Endothelial cell of umbilical vein (primary cell): ENCODE results near the gene LARGE1. TPM values are rescaled to one million over a fixed set of nuclear protein-coding genes. Genes with fewer than 3 reads are reported as not detected.

Source experiments
- BruUV-seq: library from RNA; stranded (reverse); fragments of 400-500 nt; replicated peaks from 2 replicates; lab custom pipeline; 2021; lab: Mats Ljungman, UMichigan
- CTCF ChIA-PET: fragments of 300-600, 350-600 bp; sonication (Branson Sonifier 250); formaldehyde crosslinking; loops from one replicate; lab custom pipeline; 2021; ENCODE audit warnings: antibody characterized with exemption, inconsistent platforms; lab: Charles Lee
- POLR2A ChIA-PET: fragments of 300-600, 350-600 bp; sonication (Branson Sonifier 250); formaldehyde crosslinking; loops from one replicate; lab custom pipeline; 2021; ENCODE audit warnings: antibody characterized with exemption, inconsistent platforms; lab: Charles Lee
- DNase-seq: peaks from one replicate; pipeline ENCODE4 v3.0.0-alpha.2; 2011; ENCODE audit warnings: low read depth, low spot score
- FAIRE-seq: peaks from 2 replicates; lab custom pipeline; 2011; peaks lifted over from hg19 to GRCh38; lab: Jason Lieb, UNC
- H2AFZ ChIP-seq: 2 replicates; pipeline ENCODE4 v1.6.0; 2012; ENCODE audit warnings: low read depth, low read length, control low read depth, inconsistent platforms
- H3K27ac ChIP-seq: 2 replicates; pipeline ENCODE4 v1.5.1; 2011; ENCODE audit warnings: low read depth, mild to moderate bottlenecking, control low read depth, low read length, moderate library complexity; ENCODE audit not compliant: insufficient read depth
- H3K27me3 ChIP-seq, 2 experiments: 2 replicates each; pipeline versions ENCODE4 v1.6.0 to v1.6.1; 2011; ENCODE audit warnings: low read length in 2 of 2, mixed read lengths in 1 of 2; ENCODE audit not compliant: control insufficient read depth in 2 of 2, insufficient read depth in 2 of 2
- H3K36me3 ChIP-seq, 2 experiments: 2 replicates in 1 of 2; 3 replicates in 1 of 2; pipeline ENCODE4 v1.5.1; 2011; ENCODE audit warnings: low read length in 2 of 2, mild to moderate bottlenecking in 1 of 2, moderate library complexity in 1 of 2; ENCODE audit not compliant: control insufficient read depth in 2 of 2, insufficient read depth in 2 of 2; ENCODE audit errors: extremely low read depth in 1 of 2
- H3K4me1 ChIP-seq: 3 replicates; pipeline ENCODE4 v1.5.1; 2011; ENCODE audit warnings: mild to moderate bottlenecking, low read length; ENCODE audit not compliant: control insufficient read depth, insufficient read depth; ENCODE audit errors: extremely low read depth
- H3K4me2 ChIP-seq: 2 replicates; pipeline ENCODE4 v1.6.1; 2011; ENCODE audit warnings: low read length, control low read depth, mixed read lengths; ENCODE audit not compliant: insufficient read depth
- H3K4me3 ChIP-seq, 3 experiments: fragments of 200-600 bp in 1 of 3; sonication (generic), shearing (Covaris generic) in 1 of 3; replicated peaks in 1 of 3; 2 replicates each; pipeline ENCODE4 v1.5.1; 2011 to 2016; ENCODE audit warnings: control low read depth in 3 of 3, low read length in 3 of 3, mild to moderate bottlenecking in 2 of 3, inconsistent platforms in 1 of 3, low read depth in 1 of 3, moderate library complexity in 1 of 3; ENCODE audit not compliant: insufficient read depth in 1 of 3
- H3K79me2 ChIP-seq: 2 replicates; pipeline ENCODE4 v1.6.0; 2012; ENCODE audit warnings: low read length, inconsistent platforms; ENCODE audit not compliant: control insufficient read depth, insufficient read depth
- H3K9ac ChIP-seq: replicated peaks from 2 replicates; pipeline ENCODE3; 2011; ENCODE audit warnings: low read length, control low read depth; ENCODE audit not compliant: insufficient read depth; ENCODE audit errors: extremely low read depth
- H3K9me1 ChIP-seq: replicated peaks from 3 replicates; pipeline ENCODE4 v1.6.0; 2011; ENCODE audit warnings: mild to moderate bottlenecking, low read length; ENCODE audit not compliant: control insufficient read depth, insufficient read depth; ENCODE audit errors: extremely low read depth
- H3K9me3 ChIP-seq: replicated peaks from 2 replicates; pipeline ENCODE4 v1.5.1; 2012; ENCODE audit warnings: low read length, inconsistent platforms; ENCODE audit not compliant: control insufficient read depth, insufficient read depth
- H4K20me1 ChIP-seq: replicated peaks from 2 replicates; pipeline ENCODE3; 2011; ENCODE audit warnings: mild to moderate bottlenecking, low read length; ENCODE audit not compliant: control insufficient read depth, insufficient read depth; ENCODE audit errors: extremely low read depth
- EZH2 ChIP-seq: IDR thresholded peaks from 2 replicates; pipeline ENCODE4 v1.6.1; 2012; ENCODE audit warnings: borderline replicate concordance, low read depth, mild to moderate bottlenecking, moderate library complexity, low read length, inconsistent platforms; ENCODE audit not compliant: severe bottlenecking
- FOS ChIP-seq: IDR thresholded peaks from 2 replicates; pipeline ENCODE4 v1.6.1; 2011; ENCODE audit warnings: mild to moderate bottlenecking, low read length, moderate library complexity, borderline replicate concordance; ENCODE audit not compliant: insufficient read depth
- GATA2 ChIP-seq: IDR thresholded peaks from 2 replicates; pipeline ENCODE4 v1.7.0; 2011; ENCODE audit warnings: low read depth, mild to moderate bottlenecking, moderate library complexity, mixed read lengths, low read length; ENCODE audit not compliant: insufficient read length, insufficient read depth
- JUN ChIP-seq: IDR thresholded peaks from 2 replicates; pipeline ENCODE4 v1.6.1; 2011; ENCODE audit warnings: borderline replicate concordance, low read depth; ENCODE audit not compliant: insufficient read length, insufficient read depth
- MAX ChIP-seq: IDR thresholded peaks from 2 replicates; pipeline ENCODE4 v1.6.1; 2011; ENCODE audit not compliant: insufficient read depth, insufficient read length
- MYC ChIP-seq: IDR thresholded peaks from one replicate; pipeline ENCODE4 v1.6.1; 2011; ENCODE audit warnings: mild to moderate bottlenecking, low read depth, low read length
- POLR2A ChIP-seq: IDR thresholded peaks from 2 replicates; pipeline ENCODE4 v1.6.1; 2012; ENCODE audit warnings: low read depth, mild to moderate bottlenecking, control low read depth, low read length
- POLR2AphosphoS5 ChIP-seq: IDR thresholded peaks from 2 replicates; pipeline ENCODE4 v1.6.1; 2012; ENCODE audit warnings: low read depth, mild to moderate bottlenecking, control low read depth, low read length, moderate library complexity; ENCODE audit not compliant: insufficient read depth
- dilution Hi-C: fragments of 300-500 bp; cut with MboI; formaldehyde crosslinking; loops from one replicate; pipeline ENCODE4 v1.15.0; 2019; ENCODE audit warnings: low sequenced_read_pairs; ENCODE audit not compliant: extremely low pct_ligation_motif_present
- intact Hi-C: fragments of 100-400 bp; cut with micrococcal nuclease; formaldehyde crosslinking; loops from one replicate; pipeline ENCODE4 v1.10.0; 2022
- polyA plus RNA-seq, 4 experiments: library from polyadenylated mRNA; depleted of rRNA in 3 of 4; stranded (reverse) in 3 of 4; unstranded in 1 of 4; fragments of >200 nt; gene quantifications; 2 replicates each; pipeline versions ENCODE4 v1.2.1 to v1.2.3, GENCODE V29; 2011 to 2012; ENCODE audit warnings: missing spikeins in 1 of 4
- total RNA-seq: library from RNA; stranded (reverse); gene quantifications from 2 replicates; pipeline ENCODE4 v1.2.3, GENCODE V29; 2021
- TF ChIP-seq, protein P1 (sequence below), 2 donors: IDR thresholded peaks; 1 replicate in 1 of 2; 2 replicates in 1 of 2; pipeline ENCODE4 v1.5.1; 2011; ENCODE audit warnings: low read length in 2 of 2, mild to moderate bottlenecking in 2 of 2, moderate library complexity in 2 of 2, control low read depth in 1 of 2, inconsistent platforms in 1 of 2, low read depth in 1 of 2; ENCODE audit not compliant: insufficient read depth in 1 of 2; ENCODE audit errors: extremely low read depth in 1 of 2

Gene LARGE1
- total and polyA plus RNA-seq, 2 donors (not counting 3 experiments of a cell fraction or from before 2014, with no cell fraction given): 0.95 to 4.4 TPM

DNA sequence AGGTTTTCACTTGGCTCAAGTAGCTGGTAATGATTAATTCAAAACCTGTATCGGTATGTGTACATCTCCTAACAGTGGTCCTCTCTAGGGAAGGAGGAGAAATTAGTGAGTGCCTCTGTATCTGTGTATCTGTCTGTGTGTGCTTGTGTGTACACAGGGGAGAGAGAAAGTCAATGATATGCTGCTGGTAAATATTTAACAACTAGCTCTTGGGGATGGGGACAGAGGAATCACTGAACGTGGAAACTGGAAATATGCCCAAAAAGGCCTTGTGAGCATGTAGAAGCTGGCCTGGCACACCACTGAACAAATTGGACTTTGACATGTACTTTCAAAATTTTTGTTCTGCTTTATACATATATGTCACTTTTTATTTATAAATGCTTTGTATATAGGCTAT is 648.1 kb downstream of the LARGE1 start:
- no peak for TF ChIP-seq FOS
- CTCF ChIA-PET: no interaction called here
- H3K4me3 ChIP-seq: no peak overlapping the region
- no peaks in the 10 kb centered on the region for H3K27me3 ChIP-seq
- intact Hi-C loops: no loop called here
- POLR2A ChIA-PET: no interaction called here
- no peak overlapping the region for H3K4me2 ChIP-seq
- FAIRE-seq (no peak), DNase-seq (no peak)
- no TSS peak for BruUV-seq
- no peaks in the 10 kb centered on the region for H3K79me2 ChIP-seq
- no peak overlapping the region for H3K27ac ChIP-seq
- no peaks in the 10 kb centered on the region for H3K36me3 ChIP-seq
- H4K20me1 ChIP-seq: no peaks in the 10 kb centered on the region
- H3K9me1 ChIP-seq: no peaks in the 10 kb centered on the region
- no peak overlapping the region for H3K9ac ChIP-seq
- no peak overlapping the region for H2AFZ ChIP-seq
- H3K4me1 ChIP-seq: no peaks in the 10 kb centered on the region
- peaks cover 9% of the 10 kb centered on the region for H3K9me3 ChIP-seq
- dilution Hi-C loops: no loop called here

- Histone ChIP-seq H2AFZ (no peak overlapping the region), H3K4me2 (no peak overlapping the region), H3K27ac (no peak overlapping the region), H3K9ac (no peak overlapping the region), H3K79me2 (no peaks in the 10 kb centered on the region), H4K20me1 (no peaks in the 10 kb centered on the region), H3K4me3 (no peak overlapping the region), H3K27me3 (no peaks in the 10 kb centered on the region), H3K4me1 (no peaks in the 10 kb centered on the region), H3K9me1 (no peaks in the 10 kb centered on the region), H3K9me3 (peaks cover 7% of the 10 kb centered on the region), H3K36me3 (no peaks in the 10 kb centered on the region)
- DNase-seq: no peak
- POLR2A ChIA-PET: no interaction called here
- intact Hi-C loops (no loop called here), dilution Hi-C loops (no loop called here)
- no peak for FAIRE-seq
- TF ChIP-seq POLR2AphosphoS5 (no peak), POLR2A (no peak), GATA2 (no peak), MYC (no peak), JUN (no peak), FOS (no peak), MAX (no peak), EZH2 (no peak)
- TF ChIP-seq, protein P1, sequence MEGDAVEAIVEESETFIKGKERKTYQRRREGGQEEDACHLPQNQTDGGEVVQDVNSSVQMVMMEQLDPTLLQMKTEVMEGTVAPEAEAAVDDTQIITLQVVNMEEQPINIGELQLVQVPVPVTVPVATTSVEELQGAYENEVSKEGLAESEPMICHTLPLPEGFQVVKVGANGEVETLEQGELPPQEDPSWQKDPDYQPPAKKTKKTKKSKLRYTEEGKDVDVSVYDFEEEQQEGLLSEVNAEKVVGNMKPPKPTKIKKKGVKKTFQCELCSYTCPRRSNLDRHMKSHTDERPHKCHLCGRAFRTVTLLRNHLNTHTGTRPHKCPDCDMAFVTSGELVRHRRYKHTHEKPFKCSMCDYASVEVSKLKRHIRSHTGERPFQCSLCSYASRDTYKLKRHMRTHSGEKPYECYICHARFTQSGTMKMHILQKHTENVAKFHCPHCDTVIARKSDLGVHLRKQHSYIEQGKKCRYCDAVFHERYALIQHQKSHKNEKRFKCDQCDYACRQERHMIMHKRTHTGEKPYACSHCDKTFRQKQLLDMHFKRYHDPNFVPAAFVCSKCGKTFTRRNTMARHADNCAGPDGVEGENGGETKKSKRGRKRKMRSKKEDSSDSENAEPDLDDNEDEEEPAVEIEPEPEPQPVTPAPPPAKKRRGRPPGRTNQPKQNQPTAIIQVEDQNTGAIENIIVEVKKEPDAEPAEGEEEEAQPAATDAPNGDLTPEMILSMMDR (IDR thresholded peaks at IDR 0.05; ENCODE audit: extremely low read depth in 1 of 2, insufficient read depth in 1 of 2, low read depth in 1 of 2, low read length in 2 of 2): no peak
- BruUV-seq: no TSS peak
- CTCF ChIA-PET: no interaction called here
Measured at GRCh38 chr22:33271390-33272161, 648.7 kb downstream of the LARGE1 start.
